Transverse colon (tissue), 3 donors: ENCODE measurements around the gene DNAH5.

ENCODE experiments used
- EP300 ChIP-seq: sonication (generic); formaldehyde crosslinking; IDR thresholded peaks from one replicate; pipeline ENCODE4 v1.6.1; 2017; ENCODE audit warnings: antibody characterized with exemption, low read depth
- TF ChIP-seq, protein P1 (sequence below), 5 experiments: fragments of 200-600 bp in 3 of 5; fragments of 450-650 bp in 2 of 5; sonication (generic) in 3 of 5; IDR thresholded peaks; 1 replicate in 2 of 5; 2 replicates in 3 of 5; pipeline ENCODE4 v1.5.1; 2016 to 2017; ENCODE audit warnings: antibody characterized with exemption in 5 of 5, inconsistent platforms in 3 of 5, mild to moderate bottlenecking in 2 of 5, moderate library complexity in 1 of 5

DNA sequence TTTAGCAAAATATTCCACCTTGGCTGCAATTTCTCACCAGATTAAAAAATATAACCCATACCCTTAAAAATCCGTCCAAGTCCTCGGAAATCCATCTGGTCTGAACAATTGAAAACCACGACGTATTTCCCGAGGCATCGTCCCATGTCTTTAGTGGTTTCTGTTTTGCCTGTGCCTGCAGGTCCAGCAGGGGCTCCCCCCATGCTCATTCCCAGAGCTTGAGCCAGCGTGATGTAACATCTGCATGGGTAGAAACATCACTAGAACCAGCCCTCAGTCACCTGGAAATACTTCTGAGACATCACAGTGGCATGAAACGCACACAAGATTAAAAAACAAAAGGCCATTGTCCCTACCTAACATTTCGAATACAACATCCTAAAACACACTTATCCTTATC is 114.0 kb downstream of the DNAH5 start:
- TF ChIP-seq, protein P1, sequence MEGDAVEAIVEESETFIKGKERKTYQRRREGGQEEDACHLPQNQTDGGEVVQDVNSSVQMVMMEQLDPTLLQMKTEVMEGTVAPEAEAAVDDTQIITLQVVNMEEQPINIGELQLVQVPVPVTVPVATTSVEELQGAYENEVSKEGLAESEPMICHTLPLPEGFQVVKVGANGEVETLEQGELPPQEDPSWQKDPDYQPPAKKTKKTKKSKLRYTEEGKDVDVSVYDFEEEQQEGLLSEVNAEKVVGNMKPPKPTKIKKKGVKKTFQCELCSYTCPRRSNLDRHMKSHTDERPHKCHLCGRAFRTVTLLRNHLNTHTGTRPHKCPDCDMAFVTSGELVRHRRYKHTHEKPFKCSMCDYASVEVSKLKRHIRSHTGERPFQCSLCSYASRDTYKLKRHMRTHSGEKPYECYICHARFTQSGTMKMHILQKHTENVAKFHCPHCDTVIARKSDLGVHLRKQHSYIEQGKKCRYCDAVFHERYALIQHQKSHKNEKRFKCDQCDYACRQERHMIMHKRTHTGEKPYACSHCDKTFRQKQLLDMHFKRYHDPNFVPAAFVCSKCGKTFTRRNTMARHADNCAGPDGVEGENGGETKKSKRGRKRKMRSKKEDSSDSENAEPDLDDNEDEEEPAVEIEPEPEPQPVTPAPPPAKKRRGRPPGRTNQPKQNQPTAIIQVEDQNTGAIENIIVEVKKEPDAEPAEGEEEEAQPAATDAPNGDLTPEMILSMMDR (IDR thresholded peaks at IDR 0.05), result no peak
- TF ChIP-seq EP300, result no peak
